Fibroblast of lung (primary cell): Measurements from ENCODE around the gene GPR176.

Experiments used
- CTCF ChIP-seq, 2 donors: IDR thresholded peaks in 1 of 2; conservative IDR thresholded peaks in 1 of 2; 1 replicate in 1 of 2; 2 replicates in 1 of 2; pipeline ENCODE4 v1.5.1; 2011 to 2012; ENCODE audit warnings: low read length in 2 of 2, control low read depth in 1 of 2, inconsistent platforms in 1 of 2, low read depth in 1 of 2, mild to moderate bottlenecking in 1 of 2
- EZH2 ChIP-seq: IDR thresholded peaks from 2 replicates; pipeline ENCODE4 v1.5.1; 2012; ENCODE audit warnings: low read length, control low read depth, mild to moderate bottlenecking; ENCODE audit errors: missing control alignments

- TF ChIP-seq CTCF (conservative IDR thresholded peaks at IDR 0.05 in 1 of 2, IDR thresholded peaks at IDR 0.05 in 1 of 2; ENCODE audit: low read depth in 1 of 2, low read length in 2 of 2): no peak
- no peak for TF ChIP-seq EZH2
Observed at GRCh38 chr15:39859636-39860035, 60.4 kb downstream of the GPR176 start.
